Uterus (tissue), 2 donors: ENCODE results near the gene GSTO2.
"Not testable (repeated sequence)": the region's sequence is repeated elsewhere in the genome, so short reads cannot be mapped to it uniquely, and the experiment has no call there.

Experiments used
- CTCF ChIP-seq, 4 experiments: fragments of 200-600 bp in 2 of 4; fragments of 450-650 bp in 2 of 4; sonication (generic) in 2 of 4; IDR thresholded peaks; one replicate each; pipeline ENCODE4 v1.5.1; 2016 to 2019; ENCODE audit warnings: antibody characterized with exemption in 4 of 4, mild to moderate bottlenecking in 2 of 4, moderate library complexity in 1 of 4
- POLR2A ChIP-seq, 2 donors: fragments of 450-650 bp; IDR thresholded peaks; one replicate each; pipeline ENCODE4 v1.6.1; 2016; ENCODE audit warnings: antibody characterized with exemption in 2 of 2, mild to moderate bottlenecking in 1 of 2, moderate library complexity in 1 of 2

GRCh38 chr10:104243009-104243408, 26.0 kb upstream of the GSTO2 start:
- not testable (repeated sequence) for TF ChIP-seq POLR2A, CTCF (IDR thresholded peaks at IDR 0.05)
